ENCODE measurements around the gene DTX2. TPM values are rescaled to one million over a fixed set of nuclear protein-coding genes. Genes with fewer than 3 reads are reported as not detected.

DTX2 gene
- 3.4 and 5.2 TPM in 2 replicates for total RNA-seq

DNA sequence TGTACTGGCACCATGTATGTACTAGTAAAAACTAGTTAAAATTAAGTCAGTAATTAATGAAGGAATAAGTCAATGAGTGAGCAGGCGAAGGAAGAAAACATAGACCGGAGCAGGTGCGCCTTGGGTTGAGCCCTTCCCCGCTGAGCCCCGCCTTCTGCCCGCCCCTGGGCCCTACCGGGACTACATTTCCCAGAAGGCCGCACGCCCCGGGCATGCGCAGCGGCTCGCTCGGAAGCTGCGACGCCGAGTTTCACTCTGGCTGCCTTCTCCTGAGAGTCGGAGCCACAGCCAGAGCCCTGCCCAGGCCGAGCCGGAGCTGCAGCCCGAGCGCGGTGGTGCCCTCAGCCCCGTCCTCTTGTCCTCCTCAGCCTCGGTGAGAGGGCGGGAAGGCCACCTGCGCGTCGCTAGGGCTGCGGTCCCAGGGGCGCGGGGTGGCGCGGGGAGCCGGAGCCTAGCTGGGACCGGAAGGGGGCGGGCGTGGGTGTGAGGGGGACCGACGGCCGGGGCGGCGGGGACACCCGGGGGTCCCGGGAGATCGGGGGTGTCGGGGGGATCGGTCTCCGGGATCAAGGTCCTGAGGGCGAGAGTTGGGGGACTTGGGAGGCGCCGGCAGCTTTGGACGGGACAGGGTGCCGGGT lies at the start of gene DTX2:
TSS of gene DTX2 (plus strand) at position 246 of the 638 bp plus-strand sequence. CDS start 18,801 bp downstream, outside the sequence.

DNA sequence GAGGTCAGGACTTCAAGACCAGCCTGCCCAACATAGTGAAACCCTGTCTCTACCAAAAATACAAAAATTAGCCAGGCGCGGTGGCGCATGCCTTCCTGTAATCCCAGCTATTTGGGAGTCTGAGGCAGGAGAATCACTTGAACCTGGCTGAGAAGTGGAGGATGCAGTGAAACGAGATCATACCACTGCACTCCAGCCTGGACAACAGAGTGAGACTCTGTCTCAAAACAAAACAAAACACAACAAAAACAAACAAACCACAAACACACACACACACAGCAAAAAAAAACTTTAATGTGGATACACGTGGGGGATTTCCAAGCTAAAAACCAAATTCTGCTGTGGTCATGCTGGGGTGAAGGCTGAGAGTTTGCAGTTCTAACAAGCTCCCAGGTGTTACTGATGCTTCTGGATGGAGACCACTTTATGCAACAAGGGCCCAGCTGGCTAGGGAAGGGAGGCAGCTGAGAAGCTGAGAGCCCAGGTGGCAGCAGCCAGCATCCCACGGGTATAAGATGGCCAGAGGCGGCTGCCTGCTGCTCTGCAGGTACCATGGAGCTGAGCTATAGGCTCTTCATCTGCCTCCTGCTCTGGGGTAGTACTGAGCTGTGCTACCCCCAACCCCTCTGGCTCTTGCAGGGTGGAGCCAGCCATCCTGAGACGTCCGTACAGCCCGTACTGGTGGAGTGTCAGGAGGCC lies 36.9 kb upstream of the DTX2 start, which contains the start of gene ZP3:
TSS of gene ZP3 (plus strand) at position 538 of the 699 bp plus-strand sequence. CDS start at position 553, 15 bp downstream.

DNA sequence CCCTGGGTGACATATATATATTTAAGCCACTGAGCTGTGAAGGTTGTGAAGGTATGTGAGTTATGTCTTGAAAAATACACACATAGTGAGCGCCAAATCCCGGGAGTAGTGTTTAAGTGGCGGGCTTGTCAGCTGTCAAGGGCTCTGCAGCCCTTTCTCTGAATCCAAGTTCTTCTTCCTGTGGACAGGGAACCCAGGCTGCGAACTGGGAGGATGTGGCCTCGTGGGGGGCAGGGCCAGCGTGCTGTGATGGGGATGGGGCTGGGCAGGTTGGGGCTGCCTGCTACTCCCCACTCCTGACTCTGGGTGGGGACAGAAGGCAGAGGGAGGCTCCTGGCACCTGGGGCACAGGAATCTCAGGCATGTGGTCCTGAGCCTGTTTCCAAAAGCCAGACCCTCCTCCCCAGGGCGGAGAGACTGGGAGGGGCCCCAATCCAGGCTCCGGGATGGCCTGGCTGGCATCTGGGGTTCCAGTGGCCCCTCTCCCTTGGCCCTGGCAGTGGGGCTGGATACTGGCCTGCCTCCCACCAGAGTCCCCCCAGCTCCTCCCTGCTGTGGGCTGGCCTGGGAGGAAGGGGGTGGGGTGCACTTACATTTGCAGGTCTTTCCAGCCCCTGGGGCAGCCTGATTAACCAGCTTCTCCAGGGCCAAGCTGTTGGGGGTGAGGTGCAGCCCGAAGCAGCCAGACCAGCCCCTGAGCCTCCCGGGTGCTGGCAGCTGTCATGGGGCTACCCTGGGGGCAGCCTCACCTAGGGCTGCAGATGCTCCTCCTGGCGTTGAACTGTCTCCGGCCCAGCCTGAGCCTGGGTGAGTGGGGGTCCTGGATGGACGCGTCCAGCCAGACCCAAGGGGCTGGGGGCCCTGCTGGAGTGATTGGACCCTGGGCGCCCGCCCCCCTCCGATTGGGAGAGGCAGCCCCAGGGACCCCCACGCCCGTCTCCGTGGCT lies 48.7 kb downstream of the DTX2 start, which contains the start of gene UPK3B:
TSS of gene UPK3B (plus strand) at position 622 of the 947 bp plus-strand sequence. CDS start at position 723, 101 bp downstream.

DNA sequence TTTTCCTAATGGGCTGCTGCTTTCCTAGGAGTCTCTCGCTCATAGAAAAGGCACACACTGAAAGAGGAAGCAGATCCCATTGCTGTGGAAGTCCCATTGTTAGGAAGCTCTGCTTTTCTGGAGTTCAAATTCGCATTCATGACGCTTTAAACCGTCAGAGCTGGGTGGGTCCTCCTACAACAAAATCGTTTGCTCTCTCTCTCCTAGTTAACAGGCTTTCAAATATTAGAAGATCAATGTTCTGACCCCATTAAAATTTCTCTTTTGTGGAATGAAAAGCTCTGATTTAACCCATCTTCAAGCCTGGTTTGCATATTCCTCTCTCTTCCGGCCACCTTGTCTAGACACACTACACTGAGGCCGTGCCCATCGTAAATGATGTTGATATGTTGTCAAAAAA lies 81.7 kb downstream of the DTX2 start, which contains the start of gene SPDYE16:
TSS of gene SPDYE16 (minus strand) at position 101 of the 400 bp plus-strand sequence. CDS start 1,838 bp downstream, outside the sequence.

Other genes with a start within 250 kb of the DTX2 start
- 49.3 and 107 TPM in 2 replicates for gene HSPB1, start 159.0 kb upstream of the DTX2 start, total RNA-seq
- gene YWHAG, start 102.7 kb upstream of the DTX2 start, total RNA-seq: 98.9 and 114 TPM in 2 replicates
- 0.09 and 0.54 TPM in 2 replicates for gene SSC4D, start 52.0 kb upstream of the DTX2 start, total RNA-seq
- 1.1 and 2.8 TPM in 2 replicates for gene ZP3, start 36.8 kb upstream of the DTX2 start, total RNA-seq
- gene UPK3B, start 48.8 kb downstream of the DTX2 start, total RNA-seq: 0.11 and 0.17 TPM in 2 replicates
- 0.11 TPM in 1 of 2 replicates, not detected in the other for gene SPDYE16, start 81.6 kb downstream of the DTX2 start, total RNA-seq
- 2.1 and 2.9 TPM in 2 replicates for gene POMZP3, start 165.6 kb downstream of the DTX2 start, total RNA-seq

Data from dermis lymphatic vessel endothelial cell (primary cell).